NCI-H2227 treated with DMSO at 0.1 percent for 48 hours (cell line): ENCODE data around the gene DCHS1.
A peak's percentile ranks its signal among the peaks of the same experiment; 100 is the strongest.

Source experiments
- DNase-seq: peaks from one replicate; lab custom pipeline; 2025; lab: John Stamatoyannopoulos, UW

DCHS1 gene

DNA sequence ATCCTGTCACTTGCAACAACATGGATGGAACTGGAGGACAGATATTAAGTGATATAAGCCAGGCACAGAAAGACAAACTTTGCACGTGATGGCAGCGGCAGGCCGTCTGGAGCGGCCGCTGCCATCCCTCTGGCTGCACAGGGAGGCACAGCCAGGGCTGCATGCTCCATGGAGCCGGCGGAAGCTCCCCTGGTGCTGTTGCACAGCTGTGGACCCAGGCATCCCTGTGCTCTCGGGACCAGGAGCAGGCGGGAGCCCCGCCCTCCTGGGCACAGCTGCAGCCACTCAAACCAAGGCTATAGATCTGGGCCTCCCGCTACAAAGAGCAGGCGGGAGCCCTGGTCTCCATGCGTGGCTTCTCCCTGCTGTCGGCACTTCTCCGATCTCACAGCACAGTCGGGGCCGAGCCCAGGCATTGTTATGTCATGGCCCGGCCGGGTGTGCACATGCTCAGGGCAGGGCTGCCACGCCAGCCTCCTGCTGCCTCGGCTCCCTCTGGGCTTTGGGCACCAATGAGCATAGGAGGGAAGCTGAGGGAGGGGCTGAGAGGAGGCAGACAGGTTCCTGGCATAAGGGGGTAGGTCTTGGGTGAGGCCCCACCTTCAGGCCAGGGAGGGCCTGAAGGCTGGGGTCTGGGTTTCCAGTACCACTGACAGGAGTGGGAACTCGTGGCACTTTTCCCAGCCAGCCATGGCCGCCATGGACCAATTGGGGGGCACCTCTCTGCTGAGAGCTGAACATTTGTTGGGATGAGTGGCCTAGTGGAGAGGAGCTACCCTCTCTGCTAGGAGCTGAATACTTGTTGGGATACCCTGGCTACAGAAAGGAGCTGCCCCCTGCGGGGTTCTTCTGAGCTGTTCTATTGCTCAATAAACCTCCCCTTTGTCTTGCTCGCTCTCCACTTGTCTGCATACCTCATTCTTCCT lies 68.9 kb downstream of the DCHS1 start:
- peak; percentile 69 for DNase-seq

DNA sequence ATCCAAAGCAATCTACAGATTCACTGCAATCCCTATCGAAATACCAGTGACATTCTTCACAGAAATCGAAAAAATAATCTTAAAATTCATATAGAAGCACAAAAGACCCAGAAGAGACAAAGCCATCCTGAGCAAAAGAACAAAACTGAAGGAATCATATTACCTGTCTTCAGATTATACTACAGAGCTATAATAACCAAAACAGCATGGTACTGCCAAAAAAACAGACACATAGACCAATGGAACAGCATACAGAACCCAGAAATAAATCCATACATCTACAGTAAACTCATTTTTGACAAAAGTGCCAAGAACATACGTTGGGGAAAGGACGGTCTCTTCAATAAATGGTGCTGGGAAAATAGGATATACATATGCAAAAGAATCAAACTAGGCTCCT lies 71.1 kb downstream of the DCHS1 start:
- DNase-seq, result no peak

DNA sequence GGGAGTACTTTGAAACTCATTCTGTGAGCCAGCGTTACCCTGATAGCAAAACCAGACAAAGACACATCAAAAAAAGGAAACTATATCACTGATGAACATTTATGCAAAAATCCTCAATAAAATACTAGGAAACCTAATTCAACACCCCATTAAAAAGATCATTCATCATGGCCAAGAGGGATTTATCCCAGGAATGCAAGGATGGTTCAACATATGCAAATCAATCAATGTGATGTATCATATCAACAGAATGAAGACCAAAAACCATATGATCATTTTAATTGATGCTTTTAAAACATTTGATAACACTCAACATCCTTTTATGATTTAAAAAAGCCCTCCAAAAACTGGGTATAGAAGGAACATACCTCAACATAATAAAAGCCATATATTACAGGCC lies 72.0 kb downstream of the DCHS1 start:
- DNase-seq, result no peak

DNA sequence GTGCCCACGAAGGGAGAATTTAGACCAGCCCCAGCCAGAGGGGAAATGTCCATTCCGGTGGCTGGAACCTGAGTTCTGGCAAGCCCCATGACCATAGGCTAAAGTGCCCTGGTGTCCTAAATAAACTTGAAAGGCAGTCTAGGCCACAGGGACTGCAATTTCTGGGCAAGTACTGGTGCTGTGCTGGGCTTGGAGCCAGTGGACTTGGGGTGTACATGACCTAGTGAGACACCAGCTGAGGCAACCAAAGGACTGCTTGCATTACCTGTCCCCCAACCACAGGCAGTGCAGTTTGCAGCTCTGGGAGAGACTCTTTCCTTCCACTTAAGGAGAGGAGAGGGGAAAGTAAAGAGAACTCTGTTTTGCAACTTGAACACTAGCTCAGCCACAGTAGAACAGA lies 75.9 kb downstream of the DCHS1 start:
- DNase-seq, result no peak

DNA sequence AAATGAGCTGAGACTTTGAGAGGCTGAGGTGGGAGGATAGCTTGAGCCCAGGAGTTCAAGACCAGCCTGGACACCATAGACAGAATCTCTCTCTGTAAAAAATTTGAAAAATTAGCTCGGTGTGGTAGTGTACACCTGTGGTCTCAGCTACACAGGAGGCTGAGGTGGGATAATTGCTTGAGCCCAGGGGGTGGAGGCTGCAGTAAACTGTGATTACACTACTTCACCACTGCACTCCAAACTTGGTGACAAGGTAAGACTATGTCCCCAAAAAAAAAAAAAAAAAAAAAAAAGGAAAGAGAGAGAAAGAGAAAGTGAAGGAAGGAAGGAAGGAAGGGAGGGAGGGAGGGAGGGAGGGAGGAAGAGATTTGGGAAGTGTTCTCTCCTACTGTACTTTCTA lies 77.5 kb downstream of the DCHS1 start:
- no peak for DNase-seq

DNA sequence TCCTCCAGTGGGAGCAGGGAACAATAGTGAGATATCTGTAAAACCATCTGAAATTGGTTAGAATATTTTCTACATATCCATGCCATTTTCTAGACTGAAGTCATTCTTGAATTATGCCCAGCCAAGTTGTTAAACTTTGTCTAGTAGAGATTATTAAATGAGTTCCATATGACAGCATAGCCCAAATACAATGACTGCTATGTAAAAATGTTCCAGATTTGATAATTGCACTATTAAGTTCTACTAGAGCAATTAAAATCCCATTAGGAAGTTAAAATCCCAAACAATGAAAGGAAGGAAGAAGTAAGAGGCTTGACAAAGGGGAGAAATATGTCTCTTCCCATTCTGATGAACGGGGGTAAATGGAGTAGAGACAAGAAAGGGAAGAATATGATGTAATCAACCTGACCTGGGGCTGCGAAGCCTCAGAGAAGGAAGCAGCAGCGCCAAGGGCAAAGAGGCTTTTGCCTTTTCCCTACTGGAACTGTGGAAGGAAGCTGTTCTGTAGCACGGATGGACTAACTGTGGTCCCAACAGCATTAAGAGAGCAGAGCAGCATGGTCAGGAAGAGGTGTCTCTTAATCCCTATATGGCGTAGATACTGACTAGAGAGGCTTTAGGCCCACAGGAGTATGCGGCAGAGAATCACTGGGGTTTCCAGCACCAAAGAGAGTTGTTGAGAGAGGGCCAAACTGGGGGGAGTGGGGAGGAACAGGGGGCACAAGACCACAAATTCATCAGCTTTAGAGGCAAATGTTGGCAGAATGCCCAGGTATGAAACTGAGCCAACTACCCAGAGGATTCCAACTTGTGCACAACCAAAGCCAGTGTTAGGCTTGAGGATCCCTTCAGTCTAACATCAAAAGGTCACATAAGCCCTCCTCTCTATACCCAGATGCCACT lies 78.9 kb downstream of the DCHS1 start:
- DNase-seq, result peak; percentile 34

DNA sequence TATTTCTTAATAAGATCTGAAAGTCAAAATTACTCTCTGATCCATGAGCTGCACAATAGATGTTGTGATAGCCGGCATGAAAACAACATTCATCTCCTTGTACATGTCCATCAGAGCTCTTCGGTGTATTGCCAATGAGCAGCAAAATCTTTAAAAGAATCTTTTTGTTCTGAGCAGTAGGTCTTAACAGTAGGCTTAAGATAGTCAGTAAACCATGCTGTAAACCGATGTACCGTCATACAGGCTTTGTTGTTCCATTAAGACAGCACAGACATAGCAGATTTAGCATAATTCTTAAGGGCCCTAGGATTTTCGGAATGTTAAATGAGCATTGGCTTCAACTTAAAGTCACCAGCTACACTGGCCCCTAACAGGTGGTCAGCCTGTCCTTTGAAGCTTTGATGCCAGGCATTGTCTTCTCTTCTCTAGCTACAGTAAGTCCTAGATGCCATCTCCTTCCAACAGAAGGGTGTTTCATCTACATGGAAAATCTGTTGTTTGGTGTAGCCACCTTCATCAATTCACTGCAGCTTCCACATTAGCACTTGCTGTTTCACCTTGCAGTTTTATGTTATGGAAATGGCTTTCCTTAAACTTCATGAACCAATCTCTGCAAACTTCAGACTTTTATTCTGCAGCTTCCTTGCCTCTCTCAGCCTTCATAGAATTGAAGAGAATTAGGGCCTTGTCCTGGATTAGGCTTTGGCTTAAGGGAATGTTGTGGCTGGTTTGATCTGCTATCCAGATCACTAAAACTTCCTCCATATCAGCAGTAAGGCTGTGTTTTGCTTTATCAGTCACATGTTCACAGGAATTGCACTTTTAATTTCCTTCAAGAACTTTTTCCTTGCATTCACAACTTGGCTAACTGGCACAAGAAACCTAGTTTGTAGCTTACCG lies 80.5 kb downstream of the DCHS1 start:
- DNase-seq, result no peak

DNA sequence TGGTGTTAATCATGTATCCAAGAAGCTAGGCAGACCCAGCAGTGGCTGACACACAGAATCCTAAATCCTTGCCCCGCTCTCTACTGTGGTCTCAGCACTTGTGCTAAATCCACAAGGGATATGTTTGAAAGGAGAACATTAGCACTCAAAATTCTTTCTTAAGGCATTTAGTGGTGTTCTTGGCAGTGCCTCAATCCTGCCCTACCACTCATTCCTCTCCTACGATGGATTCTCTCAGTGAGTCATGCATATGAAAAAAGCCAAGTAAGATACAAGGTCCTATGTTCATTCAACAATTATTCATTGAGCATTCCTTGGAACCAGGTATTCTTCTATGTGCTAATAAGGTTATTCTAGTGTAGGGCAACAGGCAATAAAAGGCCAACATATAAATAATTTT lies 83.4 kb downstream of the DCHS1 start:
- no peak for DNase-seq

DNA sequence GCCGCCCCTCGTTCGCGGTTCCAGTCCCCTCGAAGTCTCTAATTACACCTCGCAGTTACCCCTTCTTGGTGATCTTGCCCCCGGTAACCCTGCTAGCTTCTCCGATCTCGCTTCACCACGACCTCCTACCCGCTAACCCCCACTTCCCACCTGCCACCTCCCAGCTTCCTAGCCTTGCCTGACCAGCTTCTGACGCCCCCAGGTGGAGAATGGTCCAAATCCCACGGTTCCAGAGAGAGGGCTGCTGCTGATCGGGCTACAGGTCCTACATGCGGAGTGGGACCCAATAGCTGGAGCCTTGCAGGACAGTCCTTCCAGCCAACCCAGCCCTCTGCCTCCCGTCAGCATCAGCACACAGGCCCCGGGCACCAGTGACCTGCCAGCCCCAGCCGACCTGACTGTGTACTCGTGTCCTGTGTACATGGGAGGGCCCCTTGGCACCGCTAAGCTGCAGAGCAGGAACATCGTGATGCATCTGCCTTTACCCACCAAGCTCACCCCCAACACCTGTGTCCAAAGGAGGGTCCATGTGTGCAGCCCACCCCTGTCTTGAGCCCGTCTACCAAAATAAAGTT lies 84.1 kb downstream of the DCHS1 start:
- DNase-seq, result no peak
